Activated T-helper 1 cell treated with anti-CD3 and anti-CD28 coated beads, Interleukin-12 subunit alpha, Interleukin-12 subunit beta, Interleukin-2, Interleukin-4 antibody, amounts not matched to agents 30 ng/mL and 10 ng/mL and 1 ng/mL, durations not matched to agents 14 hours and 24 hours and 36 hours (primary cell): ENCODE measurements around the gene ATP1B4. TPM values are rescaled to one million over a fixed set of nuclear protein-coding genes. Genes with fewer than 3 reads are reported as not detected.
"Not testable (repeated sequence)": the region's sequence is repeated elsewhere in the genome, so short reads cannot be mapped to it uniquely, and the experiment has no call there.

Experiments used
- DNase-seq: peaks from one replicate; pipeline ENCODE4 v3.0.0; 2021; ENCODE audit warnings: low spot score
- H3K27ac Mint-ChIP-seq: one replicate; pipeline ENCODE4 v1.8.0; 2021; ENCODE audit warnings: mild to moderate bottlenecking, mixed read lengths
- H3K27me3 Mint-ChIP-seq: one replicate; pipeline ENCODE4 v1.8.0; 2022; ENCODE audit warnings: mild to moderate bottlenecking, moderate library complexity, mixed read lengths; ENCODE audit not compliant: insufficient read depth
- H3K36me3 Mint-ChIP-seq: one replicate; pipeline ENCODE4 v1.8.0; 2021; ENCODE audit warnings: low read depth, mixed read lengths
- H3K4me1 Mint-ChIP-seq: one replicate; pipeline ENCODE4 v1.8.0; 2021; ENCODE audit warnings: low read depth, mixed read lengths
- H3K4me3 Mint-ChIP-seq: one replicate; pipeline ENCODE4 v1.8.0; 2021; ENCODE audit warnings: mild to moderate bottlenecking, moderate library complexity, mixed read lengths
- H3K9me3 Mint-ChIP-seq: one replicate; pipeline ENCODE4 v1.8.0; 2021; ENCODE audit warnings: mixed read lengths
- intact Hi-C: fragments of 100-400 bp; cut with micrococcal nuclease; formaldehyde crosslinking; loops from one replicate; pipeline ENCODE4 v1.15.1; 2024
- total RNA-seq: library from RNA; stranded (reverse); gene quantifications from 2 replicates; pipeline ENCODE4 v1.2.3, GENCODE V29; 2022

Gene ATP1B4
- not detected in 2 replicates for total RNA-seq

DNA sequence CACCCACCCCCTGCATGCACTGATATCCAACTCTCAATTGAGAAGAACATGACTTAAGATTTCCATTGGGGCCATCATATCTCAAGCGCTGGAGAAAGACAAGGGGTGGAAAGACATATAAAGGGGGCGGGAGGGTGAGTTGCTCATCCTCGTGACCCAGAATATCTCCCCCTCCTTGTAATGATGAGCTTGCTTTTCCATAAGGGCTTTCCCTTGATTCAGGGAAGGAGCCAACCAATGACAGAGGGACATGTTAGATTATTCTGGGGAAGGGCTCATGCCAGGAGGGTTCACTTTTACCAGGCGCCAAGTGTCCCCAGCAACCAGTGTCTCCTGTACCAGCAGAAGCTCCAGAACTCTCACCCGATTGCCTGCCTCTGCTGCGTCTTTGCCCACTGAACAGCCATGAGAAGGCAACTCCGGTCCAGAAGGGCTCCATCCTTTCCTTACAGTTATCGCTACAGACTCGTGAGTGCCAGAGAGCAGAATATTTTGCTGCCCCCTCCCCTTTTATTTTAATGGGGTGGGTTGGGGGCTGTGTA lies at the start of gene ATP1B4:
TSS of gene ATP1B4 (plus strand) at position 326 of the 542 bp plus-strand sequence. CDS start at position 406, 80 bp downstream.
- Mint-ChIP-seq H3K27me3 (peaks cover 6% of the 10 kb centered on the region), H3K9me3 (no peaks in the 10 kb centered on the region), H3K27ac (no peak within 1 kb of the TSS)

DNA sequence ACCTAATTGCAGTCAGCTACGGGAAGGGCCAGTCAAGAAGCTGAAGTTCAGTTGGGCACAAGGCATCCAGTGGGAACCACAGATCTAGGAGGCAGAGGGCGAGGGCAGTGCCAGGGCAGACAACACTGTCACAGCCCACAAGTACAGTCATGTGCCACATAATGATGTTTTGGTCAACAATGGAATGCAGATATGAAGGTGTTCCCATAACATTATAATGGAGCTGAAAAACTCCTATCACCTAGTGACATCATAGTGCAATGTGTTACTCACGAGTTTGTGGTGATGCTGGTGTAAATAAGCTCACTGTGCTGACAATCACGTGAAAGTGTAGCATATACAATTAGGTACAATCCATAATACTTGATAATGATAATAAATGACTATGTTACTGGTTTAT lies 46.1 kb upstream of the ATP1B4 start:
- no peak for DNase-seq
- Mint-ChIP-seq H3K27ac (no peak overlapping the region), H3K4me1 (no peaks in the 10 kb centered on the region), H3K27me3 (peaks cover 45% of the 10 kb centered on the region), H3K36me3 (no peaks in the 10 kb centered on the region), H3K9me3 (no peaks in the 10 kb centered on the region), H3K4me3 (no peak overlapping the region)
- intact Hi-C loops: loop anchor here (5.0 kb wide), 1 partner anchor 142 kb away; no protein-coding TSS in a partner anchor

More for the DNA sequence above, at the start of gene ATP1B4:
- Mint-ChIP-seq H3K4me1 (no peaks in the 10 kb centered on the region), H3K4me3 (no peak within 1 kb of the TSS), H3K36me3 (no peaks in the 10 kb centered on the region)
- no peak for DNase-seq
- intact Hi-C loops: no loop called here

DNA sequence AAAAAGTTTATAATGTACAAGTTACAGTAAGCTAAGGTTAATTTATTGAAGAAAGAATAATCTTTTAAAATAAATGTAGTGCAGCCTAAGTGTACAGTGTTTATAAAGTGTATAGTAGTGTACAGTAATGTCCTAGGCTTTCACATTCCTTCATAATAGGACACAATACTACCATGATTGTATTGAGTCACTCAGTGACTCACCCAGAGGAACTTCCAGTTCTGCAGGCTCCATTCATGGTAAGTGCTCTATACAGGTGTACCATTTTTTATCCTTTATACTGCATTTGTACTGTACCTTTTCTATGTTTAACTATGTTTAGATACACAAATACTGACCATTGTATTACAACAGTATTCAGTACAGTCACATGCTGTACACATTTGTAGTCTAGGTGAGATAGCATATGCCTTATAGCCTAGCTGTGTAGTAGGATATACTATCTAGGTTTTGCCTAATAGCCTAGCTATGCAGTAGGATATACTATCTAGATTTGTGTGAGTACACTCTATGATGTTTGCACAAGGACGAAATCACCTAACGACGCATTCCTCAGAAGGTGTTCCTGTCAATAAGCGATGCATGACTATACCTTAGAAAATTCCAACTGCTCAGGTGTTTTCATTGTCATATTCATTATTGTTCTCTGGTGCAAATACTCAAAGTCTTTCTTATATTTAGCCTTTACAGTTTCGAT lies 45.2 kb upstream of the ATP1B4 start:
- Mint-ChIP-seq H3K4me3 (no peak overlapping the region), H3K27ac (no peak overlapping the region), H3K9me3 (no peaks in the 10 kb centered on the region), H3K36me3 (no peaks in the 10 kb centered on the region), H3K27me3 (peaks cover 38% of the 10 kb centered on the region), H3K4me1 (no peaks in the 10 kb centered on the region)
- no peak for DNase-seq
- intact Hi-C loops: loop anchor here (5.0 kb wide), 1 partner anchor 141 kb away; no protein-coding TSS in a partner anchor

DNA sequence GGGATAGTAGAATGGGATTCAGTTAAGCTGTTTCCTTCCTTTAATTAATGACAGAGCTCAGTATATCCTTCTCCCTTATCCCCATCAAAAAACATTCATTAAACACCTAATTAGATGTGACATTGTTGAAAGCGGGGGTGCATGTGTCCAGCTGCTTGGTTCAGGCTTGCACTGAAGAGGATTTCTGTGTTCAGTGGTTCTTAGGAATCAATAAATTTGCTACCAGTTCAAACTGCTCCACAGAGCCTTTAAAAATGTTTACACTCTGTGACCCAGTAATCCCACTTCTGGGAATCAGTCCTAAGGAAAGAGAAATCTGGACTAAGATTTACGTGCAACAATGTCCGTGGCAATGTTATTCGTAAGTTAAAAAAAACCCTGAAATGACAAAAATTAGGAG lies 43.5 kb upstream of the ATP1B4 start:
- no peak overlapping the region for H3K27ac Mint-ChIP-seq
- H3K9me3 Mint-ChIP-seq: no peaks in the 10 kb centered on the region
- H3K4me1 Mint-ChIP-seq: no peaks in the 10 kb centered on the region
- intact Hi-C loops: loop anchor here (5.0 kb wide), 1 partner anchor 139 kb away; no protein-coding TSS in a partner anchor
- no peaks in the 10 kb centered on the region for H3K36me3 Mint-ChIP-seq
- no peak overlapping the region for H3K4me3 Mint-ChIP-seq
- H3K27me3 Mint-ChIP-seq: peaks cover 23% of the 10 kb centered on the region
- DNase-seq: no peak

DNA sequence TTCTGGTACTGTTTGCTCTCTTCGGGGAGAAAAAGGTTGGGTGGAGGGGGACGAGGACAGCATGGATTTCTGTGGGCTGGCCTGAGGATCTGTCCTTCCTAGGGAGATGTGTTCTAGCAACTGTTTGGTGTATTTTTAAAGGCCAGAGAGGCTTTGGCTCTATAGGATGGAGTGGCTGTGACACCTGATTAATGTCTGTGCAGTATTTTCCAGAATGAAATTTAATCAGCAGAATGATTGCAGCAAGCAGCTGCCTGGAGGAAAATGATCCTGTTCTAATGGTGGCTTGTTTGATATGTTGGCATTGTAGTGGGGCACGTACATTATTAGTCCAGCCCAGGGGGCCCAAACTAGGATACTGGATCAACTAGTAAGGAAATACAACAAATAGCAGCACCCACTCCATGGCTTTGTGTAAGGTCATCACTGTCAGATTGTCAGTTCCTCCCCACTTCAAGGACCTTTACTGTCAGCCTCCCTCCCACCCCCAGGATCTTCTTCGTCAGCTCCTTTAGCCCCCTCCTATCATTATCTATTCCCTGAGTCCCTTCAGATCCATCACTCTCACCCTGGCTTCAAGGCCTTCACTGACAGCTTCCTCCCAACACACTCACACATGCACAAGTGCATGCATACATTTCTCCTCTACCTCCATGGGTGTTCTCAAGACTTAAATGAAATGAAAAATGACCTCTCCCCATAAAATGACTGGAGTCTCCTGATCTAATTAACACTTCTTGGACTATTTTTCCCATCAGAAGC lies 40.2 kb upstream of the ATP1B4 start:
- intact Hi-C loops: no loop called here
- Mint-ChIP-seq H3K9me3 (no peaks in the 10 kb centered on the region), H3K4me1 (no peaks in the 10 kb centered on the region), H3K27ac (no peak overlapping the region), H3K4me3 (no peak overlapping the region), H3K27me3 (peaks cover 21% of the 10 kb centered on the region), H3K36me3 (no peaks in the 10 kb centered on the region)
- DNase-seq: no peak

DNA sequence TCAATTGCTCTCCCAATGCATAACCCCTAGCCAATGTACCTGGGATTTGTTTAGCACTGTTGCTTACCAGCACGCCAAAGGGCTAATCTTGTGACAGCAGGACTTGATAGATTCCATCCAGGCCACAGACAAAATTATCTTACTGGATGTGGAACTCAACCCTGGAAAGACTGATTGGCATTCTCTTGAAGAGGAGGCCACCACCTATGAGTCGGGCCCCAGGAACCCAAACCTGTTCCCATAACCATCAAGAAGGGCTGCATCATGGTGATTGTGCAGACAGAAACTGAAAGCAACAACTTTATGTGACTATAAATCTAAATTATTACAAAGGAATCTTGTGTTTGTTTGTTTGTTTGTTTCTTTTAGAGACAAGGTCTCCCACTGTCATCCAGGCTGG lies 30.8 kb upstream of the ATP1B4 start:
- no peak overlapping the region for H3K4me3 Mint-ChIP-seq
- H3K27ac Mint-ChIP-seq: no peak overlapping the region
- no peaks in the 10 kb centered on the region for H3K4me1 Mint-ChIP-seq
- peaks cover 3% of the 10 kb centered on the region for H3K9me3 Mint-ChIP-seq
- no peak for DNase-seq
- H3K27me3 Mint-ChIP-seq: peaks cover 10% of the 10 kb centered on the region
- no peaks in the 10 kb centered on the region for H3K36me3 Mint-ChIP-seq
- intact Hi-C loops: no loop called here

DNA sequence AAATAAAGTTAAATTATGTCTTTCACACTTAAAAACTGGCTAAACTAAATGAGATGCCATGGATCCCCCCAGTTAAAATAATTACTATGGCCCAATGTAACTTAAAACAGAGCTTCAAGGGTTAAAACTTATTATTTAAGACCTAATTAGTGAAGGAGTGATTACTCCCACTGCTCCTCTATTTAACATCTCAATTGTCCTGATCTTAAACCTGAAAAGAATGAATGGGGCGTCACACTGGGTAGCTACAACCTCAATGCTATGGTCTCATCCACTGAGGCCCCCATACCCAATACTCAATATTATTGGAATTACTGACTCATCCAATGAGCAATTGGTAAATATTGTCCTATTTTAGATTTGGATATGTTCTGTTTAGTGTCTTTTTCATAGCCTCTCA lies 29.5 kb upstream of the ATP1B4 start:
- Mint-ChIP-seq H3K4me1 (no peaks in the 10 kb centered on the region), H3K36me3 (no peaks in the 10 kb centered on the region), H3K9me3 (peaks cover 3% of the 10 kb centered on the region), H3K4me3 (no peak overlapping the region), H3K27ac (no peak overlapping the region), H3K27me3 (peaks cover 4% of the 10 kb centered on the region)
- intact Hi-C loops: no loop called here
- no peak for DNase-seq

DNA sequence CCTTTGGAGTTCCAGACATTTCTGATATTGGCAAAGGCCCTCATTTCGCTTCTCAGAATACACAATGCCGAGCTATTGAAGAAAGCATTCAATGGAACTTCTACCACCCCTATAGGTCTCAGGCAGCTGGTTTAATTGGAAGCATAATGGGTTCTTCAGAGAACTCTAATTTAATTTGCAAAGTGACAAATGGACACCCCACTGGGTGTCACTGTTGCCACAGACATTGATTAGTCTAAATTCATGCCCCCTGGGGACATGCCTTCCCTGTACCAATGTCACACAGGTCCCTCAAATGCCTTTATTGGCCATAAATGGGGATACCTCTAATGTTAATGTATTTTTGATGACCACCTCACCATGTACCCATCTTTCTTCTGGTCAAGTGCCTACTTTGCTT lies 27.7 kb upstream of the ATP1B4 start:
- Mint-ChIP-seq H3K9me3 (peaks cover 13% of the 10 kb centered on the region), H3K36me3 (no peaks in the 10 kb centered on the region)
- DNase-seq: no peak

DNA sequence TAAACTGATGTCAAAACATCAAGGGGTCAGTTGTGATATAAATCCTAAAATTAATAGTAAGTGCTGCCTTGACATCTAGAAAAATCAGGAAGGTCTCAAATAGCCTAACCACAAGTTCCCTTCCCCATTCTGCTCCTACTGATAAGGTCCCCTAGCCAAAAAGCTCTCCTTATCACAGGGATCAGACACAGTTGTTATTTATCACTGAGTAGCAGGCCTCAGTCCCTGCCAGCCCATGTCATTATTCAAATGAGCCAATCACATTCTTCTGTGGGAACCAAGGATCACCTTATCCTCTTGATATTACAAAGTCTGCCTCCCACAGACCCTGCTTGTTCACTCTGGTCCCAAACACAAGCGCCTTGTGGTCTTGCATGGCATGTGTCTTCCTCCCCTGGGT lies 27.3 kb upstream of the ATP1B4 start:
- DNase-seq: no peak
- Mint-ChIP-seq H3K9me3 (peaks cover 13% of the 10 kb centered on the region), H3K27me3 (peaks cover 2% of the 10 kb centered on the region), H3K4me1 (no peaks in the 10 kb centered on the region), H3K4me3 (no peak overlapping the region), H3K36me3 (no peaks in the 10 kb centered on the region), H3K27ac (no peak overlapping the region)
- intact Hi-C loops: no loop called here

More for the DNA sequence above, 27.7 kb upstream of the ATP1B4 start:
- Mint-ChIP-seq H3K4me3 (no peak overlapping the region), H3K27me3 (peaks cover 2% of the 10 kb centered on the region), H3K27ac (no peak overlapping the region), H3K4me1 (no peaks in the 10 kb centered on the region)
- intact Hi-C loops: no loop called here

DNA sequence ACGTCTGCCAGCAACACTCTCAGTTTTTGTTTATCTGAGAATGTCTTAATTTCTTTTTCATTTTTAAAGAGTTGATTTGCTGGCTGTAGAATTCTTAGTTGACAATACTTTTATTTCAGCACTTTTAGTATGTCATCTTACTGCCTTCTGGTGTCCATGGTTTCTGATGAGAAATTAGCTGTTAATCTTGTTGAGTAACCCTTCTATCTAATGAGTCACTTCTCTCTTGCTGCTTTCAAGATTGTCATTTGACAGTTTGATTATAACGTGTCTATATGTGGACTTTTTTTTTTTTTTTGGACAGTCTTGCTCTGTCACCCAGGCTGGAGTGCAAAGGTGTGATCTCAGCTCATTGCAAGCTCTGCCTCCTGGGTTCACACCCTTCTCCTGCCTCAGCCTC lies 26.6 kb upstream of the ATP1B4 start:
- Mint-ChIP-seq H3K4me1 (no peaks in the 10 kb centered on the region), H3K27me3 (peaks cover 2% of the 10 kb centered on the region), H3K27ac (no peak overlapping the region), H3K36me3 (no peaks in the 10 kb centered on the region), H3K9me3 (peaks cover 13% of the 10 kb centered on the region), H3K4me3 (no peak overlapping the region)
- intact Hi-C loops: no loop called here
- DNase-seq: no peak

DNA sequence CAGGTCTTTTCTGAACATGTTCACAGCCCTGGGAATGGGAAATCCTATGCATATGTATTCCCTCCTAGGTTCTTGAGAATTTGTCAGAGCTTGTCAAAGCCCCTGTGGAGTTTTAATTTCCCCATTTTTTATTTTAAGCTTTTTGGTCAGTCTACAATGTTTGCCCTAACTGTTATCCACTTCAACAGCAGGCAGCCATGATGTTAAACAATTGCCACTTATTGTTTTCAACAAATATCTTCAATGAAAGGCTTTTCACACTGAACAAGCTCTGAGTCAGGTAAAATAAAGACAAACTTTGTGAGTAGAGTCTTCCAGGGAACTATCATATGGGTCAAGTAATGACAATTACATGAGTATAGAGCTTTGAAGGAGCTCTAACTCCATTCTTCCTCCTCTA lies 25.0 kb upstream of the ATP1B4 start:
- Mint-ChIP-seq H3K4me3 (no peak overlapping the region), H3K36me3 (no peaks in the 10 kb centered on the region), H3K4me1 (no peaks in the 10 kb centered on the region), H3K27me3 (peaks cover 2% of the 10 kb centered on the region), H3K27ac (no peak overlapping the region), H3K9me3 (peaks cover 13% of the 10 kb centered on the region)
- no peak for DNase-seq
- intact Hi-C loops: no loop called here

DNA sequence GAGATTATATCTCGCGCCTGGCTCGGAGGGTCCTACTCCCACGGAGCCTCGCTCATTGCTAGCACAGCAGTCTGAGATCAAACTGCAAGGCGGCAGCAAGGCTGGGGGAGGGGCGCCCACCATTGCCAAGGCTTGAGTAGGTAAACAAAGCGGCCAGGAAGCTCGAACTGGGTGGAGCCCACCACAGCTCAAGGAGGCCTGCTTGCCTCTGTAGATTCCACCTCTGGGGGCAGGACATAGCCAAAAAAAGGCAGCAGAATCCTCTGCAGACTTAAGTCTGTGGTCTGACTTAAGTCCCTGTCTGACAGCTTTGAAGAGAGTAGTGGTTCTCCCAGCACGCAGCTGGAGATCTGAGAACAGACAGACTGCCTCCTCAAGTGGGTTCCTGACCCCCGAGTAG lies 17.3 kb upstream of the ATP1B4 start:
- H3K27me3 Mint-ChIP-seq, DNase-seq, H3K4me1 Mint-ChIP-seq, intact Hi-C loops, H3K9me3 Mint-ChIP-seq, H3K27ac Mint-ChIP-seq, H3K36me3 Mint-ChIP-seq, H3K4me3 Mint-ChIP-seq: not testable (repeated sequence)

DNA sequence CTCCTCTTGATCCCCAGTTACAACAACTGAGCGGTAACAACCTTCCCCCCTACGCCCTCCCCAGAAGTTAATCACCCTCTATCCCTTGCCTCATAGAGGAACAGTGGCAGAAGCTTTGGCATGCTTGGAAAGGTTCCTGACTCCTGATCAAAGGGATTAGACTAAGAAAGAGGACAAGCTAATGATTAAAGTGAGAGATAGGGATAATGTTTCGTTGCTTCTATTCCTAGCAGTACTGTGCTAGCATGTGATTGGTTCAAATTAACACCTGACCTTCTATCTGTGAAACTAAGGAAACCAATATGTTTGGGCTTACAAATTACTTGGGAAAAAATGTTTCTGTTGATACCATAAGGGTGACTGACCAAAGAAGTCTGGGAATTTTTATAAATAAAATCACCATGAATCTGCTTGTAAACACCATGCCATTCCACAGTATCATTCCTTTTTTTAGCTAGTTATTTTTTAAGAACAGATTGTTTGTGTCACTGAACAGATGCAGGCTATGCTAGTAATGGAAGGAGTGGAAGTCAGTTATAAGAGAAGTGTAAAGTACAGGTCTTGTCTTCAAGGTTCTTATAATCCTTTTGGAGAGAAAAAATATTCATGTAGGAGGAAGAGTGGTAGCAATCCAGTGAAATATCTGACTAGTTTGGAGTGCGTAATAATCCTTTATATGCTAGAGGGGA lies 11.3 kb upstream of the ATP1B4 start:
- Mint-ChIP-seq H3K4me3 (no peak overlapping the region), H3K9me3 (no peaks in the 10 kb centered on the region), H3K36me3 (no peaks in the 10 kb centered on the region), H3K27ac (no peak overlapping the region), H3K27me3 (no peaks in the 10 kb centered on the region), H3K4me1 (no peaks in the 10 kb centered on the region)
- no peak for DNase-seq
- intact Hi-C loops: no loop called here
